Endodermal cell (in vitro differentiated cells): Measurements from ENCODE around the gene DIMT1. TPM values are rescaled to one million over a fixed set of nuclear protein-coding genes. Genes with fewer than 3 reads are reported as not detected.

Experiments
- DNase-seq: peaks from one replicate; pipeline ENCODE4 v3.0.0-alpha.2; 2017
- H3K27ac ChIP-seq: 2 replicates; pipeline ENCODE4 v1.5.1; 2013; ENCODE audit warnings: mild to moderate bottlenecking, low read depth, low read length, moderate library complexity
- H3K27me3 ChIP-seq: 2 replicates; pipeline ENCODE4 v1.6.1; 2013; ENCODE audit warnings: mild to moderate bottlenecking, low read length, moderate library complexity; ENCODE audit not compliant: insufficient read depth, control insufficient read depth, poor library complexity, severe bottlenecking
- H3K36me3 ChIP-seq: 2 replicates; pipeline ENCODE4 v1.7.0; 2013; ENCODE audit warnings: mild to moderate bottlenecking, low read length, moderate library complexity; ENCODE audit not compliant: control insufficient read depth, insufficient read depth
- H3K4me1 ChIP-seq: one replicate; pipeline ENCODE4 v1.7.0; 2013; ENCODE audit warnings: low read length; ENCODE audit not compliant: control insufficient read depth, insufficient read depth
- H3K4me3 ChIP-seq: 2 replicates; pipeline ENCODE4 v1.5.1; 2013; ENCODE audit warnings: mild to moderate bottlenecking, low read length, moderate library complexity
- H3K9ac ChIP-seq: 2 replicates; pipeline ENCODE4 v1.6.1; 2013; ENCODE audit warnings: mild to moderate bottlenecking, low read length, moderate library complexity; ENCODE audit not compliant: poor library complexity, severe bottlenecking; ENCODE audit errors: extremely low read depth
- H3K9me3 ChIP-seq: 2 replicates; pipeline ENCODE4 v1.6.1; 2013; ENCODE audit warnings: mild to moderate bottlenecking, low read length, moderate library complexity; ENCODE audit not compliant: control insufficient read depth
- H3K27ac Mint-ChIP-seq: 2 replicates; pipeline ENCODE4 v1.8.0; 2020; ENCODE audit warnings: mixed read lengths
- H3K27me3 Mint-ChIP-seq: 2 replicates; pipeline ENCODE4 v1.8.0; 2021; ENCODE audit warnings: mild to moderate bottlenecking, mixed read lengths; ENCODE audit not compliant: insufficient read depth
- H3K36me3 Mint-ChIP-seq: 2 replicates; pipeline ENCODE4 v1.8.0; 2020; ENCODE audit warnings: low read depth, mixed read lengths
- H3K4me1 Mint-ChIP-seq: 2 replicates; pipeline ENCODE4 v1.8.0; 2020; ENCODE audit warnings: mixed read lengths
- H3K4me3 Mint-ChIP-seq: 2 replicates; pipeline ENCODE4 v1.8.0; 2020; ENCODE audit warnings: mild to moderate bottlenecking, moderate library complexity, mixed read lengths
- H3K9me3 Mint-ChIP-seq: 2 replicates; pipeline ENCODE4 v1.8.0; 2020; ENCODE audit warnings: mild to moderate bottlenecking, mixed read lengths
- CTCF ChIP-seq: fragments of 200-600 bp; sonication (generic); conservative IDR thresholded peaks from 2 replicates; pipeline ENCODE4 v1.5.0; 2021; ENCODE audit warnings: antibody characterized with exemption, mild to moderate bottlenecking
- WGBS, 2 experiments: methylation state at CpG; one replicate each; pipeline versions ENCODE4 v1.1.5 to v1.1.7; 2013; ENCODE audit warnings: missing lambda C conversion rate in 2 of 2, mixed read lengths in 1 of 2; ENCODE audit not compliant: insufficient coverage in 1 of 2, insufficient read length in 1 of 2; 5-methylcytosine and 5-hydroxymethylcytosine counted together
- total RNA-seq, 2 donors: library from RNA; stranded (reverse); fragmentation: NEBNext Ultra II Directional in 1 of 2; extraction: Animal tissue kit (Norgen Biotek cat#: 25700) in 1 of 2; gene quantifications; 2 replicates in 1 of 2; 3 replicates in 1 of 2; pipeline ENCODE4 v1.2.1, GENCODE V29; 2021

DIMT1 gene
- total RNA-seq, 2 donors from 2014 or later = 22.7 to 25.6 TPM

DNA sequence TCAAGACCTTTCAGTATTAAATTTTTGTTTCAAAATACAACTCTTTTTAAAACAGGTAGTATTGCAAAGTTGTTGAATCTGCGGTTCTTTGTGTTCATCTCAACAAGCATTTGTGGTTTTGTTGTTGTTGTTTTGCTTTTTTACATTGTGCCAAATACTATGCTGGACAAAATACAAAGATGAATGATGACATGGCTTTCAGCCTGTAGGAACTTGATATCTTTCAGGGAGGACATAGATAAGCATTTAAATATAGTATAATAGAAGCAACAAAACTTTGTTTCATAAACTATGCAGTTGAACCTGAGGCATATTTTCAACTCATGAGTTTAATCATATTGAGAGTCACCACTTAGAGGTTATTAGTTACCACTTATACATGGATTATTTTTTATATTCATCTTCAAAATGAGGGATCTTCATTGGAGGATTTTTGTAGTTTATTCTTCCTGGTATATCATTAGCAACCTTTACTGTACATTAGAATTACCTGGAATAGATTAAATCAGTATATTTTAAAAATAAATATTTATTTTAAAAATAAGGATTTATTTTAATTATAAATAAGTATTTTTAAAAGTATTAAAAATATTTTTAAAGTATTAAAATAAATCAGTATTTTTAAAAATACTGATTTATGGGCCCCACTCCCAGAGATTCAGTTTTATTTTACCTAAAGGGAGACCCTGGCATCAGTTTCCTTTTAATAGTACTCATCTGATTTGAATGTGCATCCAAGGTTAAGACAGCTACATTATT lies 54.8 kb downstream of the DIMT1 start:
- Mint-ChIP-seq H3K27ac (no peak overlapping the region), H3K4me1 (no peaks in the 10 kb centered on the region), H3K36me3 (peaks cover 34% of the 10 kb centered on the region), H3K27me3 (no peaks in the 10 kb centered on the region), H3K9me3 (no peaks in the 10 kb centered on the region), H3K4me3 (no peak overlapping the region)
- Histone ChIP-seq H3K4me1 (no peaks in the 10 kb centered on the region), H3K4me3 (no peak overlapping the region), H3K9ac (no peak overlapping the region), H3K27me3 (no peaks in the 10 kb centered on the region), H3K36me3 (peaks cover 61% of the 10 kb centered on the region), H3K27ac (no peak overlapping the region), H3K9me3 (no peaks in the 10 kb centered on the region)
- no peak for DNase-seq
- 100% methylated on average over 1 of the region's 1 CpG for WGBS, 2 experiments
- TF ChIP-seq CTCF = no peak

- Histone ChIP-seq H3K4me3 (no peak overlapping the region), H3K9ac (no peak overlapping the region), H3K27ac (no peak overlapping the region), H3K27me3 (no peaks in the 10 kb centered on the region), H3K9me3 (no peaks in the 10 kb centered on the region), H3K36me3 (peaks cover 51% of the 10 kb centered on the region), H3K4me1 (no peaks in the 10 kb centered on the region)
- Mint-ChIP-seq H3K36me3 (peaks cover 31% of the 10 kb centered on the region), H3K27ac (no peak overlapping the region), H3K27me3 (no peaks in the 10 kb centered on the region), H3K4me1 (peaks cover 3% of the 10 kb centered on the region), H3K9me3 (no peaks in the 10 kb centered on the region), H3K4me3 (no peak overlapping the region)
- 100% methylated on average over 1 of the region's 1 CpG; no CpG with 5 or more reads in 1 of the 2 experiments for WGBS, 2 experiments
- DNase-seq = no peak
- no peak for TF ChIP-seq CTCF
Observed at GRCh38 chr5:62347928-62348327, 55.8 kb downstream of the DIMT1 start.

- Histone ChIP-seq H3K4me3 (no peak overlapping the region), H3K9ac (no peak overlapping the region), H3K27ac (no peak overlapping the region), H3K36me3 (peaks cover 45% of the 10 kb centered on the region), H3K27me3 (no peaks in the 10 kb centered on the region), H3K4me1 (no peaks in the 10 kb centered on the region), H3K9me3 (no peaks in the 10 kb centered on the region)
- H3K36me3 Mint-ChIP-seq = peaks cover 25% of the 10 kb centered on the region
- 97 to 100% methylated on average over 2 of the region's 2 CpGs for WGBS, 2 experiments
- no peaks in the 10 kb centered on the region for H3K9me3 Mint-ChIP-seq
- H3K4me3 Mint-ChIP-seq = no peak overlapping the region
- DNase-seq = no peak
- no peaks in the 10 kb centered on the region for H3K27me3 Mint-ChIP-seq
- no peak for TF ChIP-seq CTCF
- H3K4me1 Mint-ChIP-seq = peaks cover 3% of the 10 kb centered on the region
- H3K27ac Mint-ChIP-seq = no peak overlapping the region
Observed at GRCh38 chr5:62346748-62347147, 57.0 kb downstream of the DIMT1 start.
